D721Med (cell line): ENCODE measurements around the gene AFAP1.
"Not testable (repeated sequence)": the region's sequence is repeated elsewhere in the genome, so short reads cannot be mapped to it uniquely, and the experiment has no call there.

Source experiments
- DNase-seq: peaks from one replicate; pipeline ENCODE4 v3.0.0; 2011; ENCODE audit warnings: low spot score; ENCODE audit not compliant: insufficient read length
- FAIRE-seq: peaks from 2 replicates; lab custom pipeline; 2011; peaks lifted over from hg19 to GRCh38; lab: Jason Lieb, UNC
- TF ChIP-seq, protein P1 (sequence below): IDR thresholded peaks from 2 replicates; pipeline ENCODE4 v1.5.1; 2012; ENCODE audit warnings: mild to moderate bottlenecking, control low read depth; ENCODE audit not compliant: insufficient read depth; ENCODE audit errors: missing control alignments

AFAP1 gene

GRCh38 chr4:7926822-7927221, 12.8 kb downstream of the AFAP1 start:
- TF ChIP-seq, protein P1, sequence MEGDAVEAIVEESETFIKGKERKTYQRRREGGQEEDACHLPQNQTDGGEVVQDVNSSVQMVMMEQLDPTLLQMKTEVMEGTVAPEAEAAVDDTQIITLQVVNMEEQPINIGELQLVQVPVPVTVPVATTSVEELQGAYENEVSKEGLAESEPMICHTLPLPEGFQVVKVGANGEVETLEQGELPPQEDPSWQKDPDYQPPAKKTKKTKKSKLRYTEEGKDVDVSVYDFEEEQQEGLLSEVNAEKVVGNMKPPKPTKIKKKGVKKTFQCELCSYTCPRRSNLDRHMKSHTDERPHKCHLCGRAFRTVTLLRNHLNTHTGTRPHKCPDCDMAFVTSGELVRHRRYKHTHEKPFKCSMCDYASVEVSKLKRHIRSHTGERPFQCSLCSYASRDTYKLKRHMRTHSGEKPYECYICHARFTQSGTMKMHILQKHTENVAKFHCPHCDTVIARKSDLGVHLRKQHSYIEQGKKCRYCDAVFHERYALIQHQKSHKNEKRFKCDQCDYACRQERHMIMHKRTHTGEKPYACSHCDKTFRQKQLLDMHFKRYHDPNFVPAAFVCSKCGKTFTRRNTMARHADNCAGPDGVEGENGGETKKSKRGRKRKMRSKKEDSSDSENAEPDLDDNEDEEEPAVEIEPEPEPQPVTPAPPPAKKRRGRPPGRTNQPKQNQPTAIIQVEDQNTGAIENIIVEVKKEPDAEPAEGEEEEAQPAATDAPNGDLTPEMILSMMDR, result no peak
- DNase-seq (no peak), FAIRE-seq (no peak)

- DNase-seq, result no peak
- no peak for FAIRE-seq
- TF ChIP-seq, protein P1, result no peak
These were observed 15.1 kb downstream of the AFAP1 start for GRCh38 chr4:7924570-7924969.

DNA sequence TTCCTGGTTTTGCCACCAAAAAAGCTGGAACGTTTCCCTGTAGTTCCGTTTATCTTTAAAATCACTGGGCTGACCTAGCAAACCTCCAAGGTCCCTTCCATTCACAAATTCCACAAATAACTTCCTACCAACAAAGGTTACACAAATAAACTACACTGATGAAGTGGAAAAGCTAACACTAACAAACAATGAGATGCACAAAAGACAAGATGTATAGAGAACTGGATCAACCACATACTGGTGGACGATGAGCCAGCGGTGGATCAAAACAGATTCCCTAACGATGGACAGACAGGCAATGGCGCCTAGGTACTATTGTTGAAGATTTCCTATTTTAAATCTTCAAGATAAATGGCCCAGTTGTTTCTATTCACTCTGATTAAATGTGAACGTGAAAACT, 15.5 kb downstream of the AFAP1 start:
- no peak for FAIRE-seq
- no peak for DNase-seq
- TF ChIP-seq, protein P1, result no peak

DNA sequence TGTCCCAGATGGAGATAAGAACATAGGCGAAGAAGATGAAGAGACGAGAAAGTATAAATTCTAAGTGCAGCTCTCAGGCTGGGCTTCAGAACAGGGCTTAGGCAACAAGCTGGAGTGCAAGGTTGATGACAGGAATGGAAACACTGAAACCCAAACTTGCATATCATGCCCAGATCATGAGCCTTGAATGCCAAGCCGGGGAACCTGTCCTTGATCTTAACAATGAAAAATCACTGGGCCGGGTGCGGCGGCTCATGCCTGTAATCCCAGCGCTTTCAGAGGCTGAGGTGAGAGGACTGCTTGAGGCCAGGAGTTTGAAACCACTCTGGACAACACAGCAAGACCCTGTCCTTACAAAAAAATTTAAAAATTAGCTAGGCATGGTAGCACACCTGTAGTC, 17.2 kb downstream of the AFAP1 start:
- DNase-seq (no peak), FAIRE-seq (no peak)
- TF ChIP-seq, protein P1, result no peak

GRCh38 chr4:7918981-7919380, 20.7 kb downstream of the AFAP1 start:
- TF ChIP-seq, protein P1, result no peak
- DNase-seq (no peak), FAIRE-seq (no peak)

DNA sequence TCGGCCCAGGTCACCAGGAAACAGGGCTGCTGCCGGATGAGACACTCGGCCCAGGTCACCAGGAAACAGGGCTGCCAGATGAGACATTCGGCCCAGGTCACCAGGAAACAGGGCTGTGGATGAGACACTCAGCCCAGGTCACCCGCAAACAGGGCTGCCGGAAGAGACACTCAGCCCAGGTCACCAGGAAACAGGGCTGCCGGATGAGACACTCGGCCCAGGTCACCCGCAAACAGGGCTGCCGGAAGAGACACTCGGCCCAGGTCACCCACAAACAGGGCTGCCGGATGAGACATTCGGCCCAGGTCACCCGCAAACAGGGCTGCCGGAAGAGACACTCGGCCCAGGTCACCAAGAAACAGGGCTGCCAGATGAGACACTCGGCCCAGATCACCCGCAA, 21.5 kb downstream of the AFAP1 start:
- not testable (repeated sequence) for FAIRE-seq, DNase-seq

- FAIRE-seq (no peak), DNase-seq (no peak)
- TF ChIP-seq, protein P1, result no peak
These were observed 22.0 kb downstream of the AFAP1 start for GRCh38 chr4:7917669-7918068.

DNA sequence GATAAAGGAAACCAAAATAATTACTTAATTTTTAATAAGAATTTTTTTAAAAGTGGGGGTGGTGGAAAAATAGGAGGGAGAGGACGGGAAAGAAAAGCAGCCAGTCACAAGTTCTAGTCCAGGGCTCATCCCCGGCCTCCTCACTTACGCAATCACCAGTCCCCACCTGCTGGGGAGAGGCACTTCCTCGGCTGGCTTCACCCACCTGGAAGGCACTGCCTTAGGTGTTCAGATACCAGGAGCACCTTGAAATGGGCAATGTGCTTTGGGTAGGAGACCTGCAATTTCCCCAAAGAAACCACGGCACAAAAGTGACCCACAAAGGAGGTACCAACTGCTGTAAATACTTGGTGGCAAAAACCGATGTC, 23.8 kb downstream of the AFAP1 start:
- FAIRE-seq (no peak), DNase-seq (no peak)
- TF ChIP-seq, protein P1, result no peak
